Daoy (cell line): Measurements from ENCODE around the gene NT5C3A. TPM values are rescaled to one million over a fixed set of nuclear protein-coding genes. Genes with fewer than 3 reads are reported as not detected.
A peak's percentile ranks its signal among the peaks of the same experiment; 100 is the strongest.

Experiments used
- DNase-seq: peaks from one replicate; pipeline ENCODE4 v3.0.0-alpha.2; 2015; ENCODE audit warnings: low read depth
- total RNA-seq: library from RNA; depleted of rRNA; stranded (reverse); fragments of >200 nt; shearing (Covaris generic); gene quantifications from 2 replicates; pipeline ENCODE4 v1.2.3, GENCODE V29; 2014

NT5C3A gene
- total RNA-seq, 1 experiment from 2014 or later: 66.6 TPM

DNA sequence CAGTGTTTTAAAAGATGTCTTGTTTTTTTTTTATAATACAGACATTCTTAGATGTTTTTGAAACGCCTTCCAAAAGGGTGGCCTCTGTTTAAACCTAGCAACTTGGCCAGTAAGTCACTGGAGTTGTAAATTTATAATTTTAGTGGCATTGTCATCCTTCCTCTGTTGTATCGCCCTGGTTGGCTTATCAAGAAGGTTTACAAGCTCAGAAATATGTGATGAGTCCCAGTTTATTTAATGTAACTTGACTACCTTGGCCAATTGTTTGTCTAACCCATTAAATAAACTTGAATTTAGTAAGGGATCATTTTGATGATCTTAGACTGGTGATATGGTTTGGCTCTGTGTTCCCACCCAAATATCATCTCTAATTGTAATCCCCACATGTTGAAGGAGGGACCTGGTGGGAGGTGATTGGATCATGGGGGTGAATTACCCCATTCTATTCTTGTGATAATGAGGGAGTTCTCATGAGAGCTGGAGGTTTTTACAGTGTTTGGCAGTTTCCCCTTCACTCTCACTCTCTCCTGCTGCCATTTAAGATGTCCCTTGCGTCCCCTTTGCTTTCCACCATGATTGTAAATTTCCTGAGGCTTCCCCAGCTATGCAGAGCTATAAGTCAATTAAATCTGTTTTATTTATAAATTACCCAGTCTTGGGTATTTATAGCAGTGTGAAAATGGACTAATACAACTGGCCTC, 13.4 kb upstream of the NT5C3A start:
- no peak for DNase-seq

DNA sequence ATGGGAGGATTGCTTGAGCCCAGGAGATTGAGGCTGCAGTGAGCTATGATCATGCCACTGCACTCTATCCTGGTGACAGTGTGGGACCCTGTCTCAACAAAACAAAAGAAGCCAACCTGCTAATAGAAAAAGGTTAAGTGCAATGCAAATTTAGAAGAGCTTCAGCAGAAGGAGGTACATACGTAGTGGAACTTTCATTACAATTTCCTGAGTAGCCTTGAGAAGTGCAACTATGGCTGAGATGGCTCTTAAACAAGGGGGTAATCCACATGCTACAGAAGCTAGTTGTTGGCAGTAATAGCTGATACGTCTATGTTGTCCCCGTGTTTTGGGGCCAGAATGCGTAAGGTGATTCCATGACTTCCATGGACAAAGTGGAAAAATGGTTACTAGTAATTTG, 10.7 kb upstream of the NT5C3A start:
- DNase-seq: no peak

DNA sequence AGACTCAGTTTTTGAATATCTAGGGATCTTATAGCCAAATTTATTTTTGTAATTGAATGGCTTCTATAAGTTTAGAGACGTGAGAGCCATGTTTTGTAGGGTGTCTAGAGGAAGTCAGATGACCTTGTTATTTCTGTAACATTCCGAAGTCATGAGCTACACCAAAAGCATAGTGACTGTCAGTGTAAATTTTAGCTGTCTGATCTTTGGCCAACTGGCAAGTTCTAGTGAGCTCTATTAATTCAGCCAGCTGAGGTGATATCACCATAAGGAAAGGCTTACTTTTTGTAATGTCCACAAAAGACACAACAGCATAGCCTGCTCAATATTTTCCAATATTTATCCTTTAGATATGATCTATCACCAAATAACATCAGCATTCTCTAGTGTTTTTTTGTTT, 9.9 kb upstream of the NT5C3A start:
- peak; percentile 65 for DNase-seq

DNA sequence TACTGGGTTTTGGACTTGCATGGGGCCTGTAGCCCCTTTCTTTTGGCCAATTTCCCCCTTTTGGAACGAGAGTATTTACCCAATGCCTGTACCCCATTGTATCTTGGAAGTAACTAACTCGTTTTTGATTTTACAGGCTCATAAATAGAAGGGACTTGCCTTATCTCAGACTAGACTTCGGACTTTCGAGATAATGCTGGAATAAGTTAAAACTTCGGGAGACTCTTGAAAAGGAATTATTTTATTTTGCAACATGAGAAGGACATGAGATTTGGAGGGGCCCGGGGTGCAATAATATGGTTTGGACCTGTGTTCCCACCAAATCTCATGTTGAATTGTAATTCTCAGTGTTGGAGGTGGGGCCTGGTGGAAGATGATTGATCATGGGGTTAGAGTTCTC, 8.3 kb upstream of the NT5C3A start:
- no peak for DNase-seq

DNA sequence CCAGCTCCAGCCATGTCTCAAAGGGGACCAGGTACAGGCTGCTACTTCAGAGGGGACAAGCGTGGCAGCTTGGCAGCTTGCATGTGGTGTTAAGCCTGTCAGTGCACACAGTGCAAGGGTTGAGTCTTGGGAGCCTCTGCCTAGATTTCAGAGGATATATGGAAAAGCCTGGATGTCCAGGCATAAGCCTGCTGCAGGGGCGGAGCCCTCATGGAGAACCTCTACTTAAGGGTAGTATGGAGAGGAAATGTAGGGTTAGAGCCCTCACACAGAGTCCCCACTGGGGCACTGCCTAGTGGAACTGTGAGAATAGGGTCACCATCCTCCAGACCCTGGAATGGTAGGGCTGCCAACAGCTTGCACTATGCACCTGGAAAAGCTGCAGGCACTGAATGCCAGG, 7.7 kb upstream of the NT5C3A start:
- no peak for DNase-seq

DNA sequence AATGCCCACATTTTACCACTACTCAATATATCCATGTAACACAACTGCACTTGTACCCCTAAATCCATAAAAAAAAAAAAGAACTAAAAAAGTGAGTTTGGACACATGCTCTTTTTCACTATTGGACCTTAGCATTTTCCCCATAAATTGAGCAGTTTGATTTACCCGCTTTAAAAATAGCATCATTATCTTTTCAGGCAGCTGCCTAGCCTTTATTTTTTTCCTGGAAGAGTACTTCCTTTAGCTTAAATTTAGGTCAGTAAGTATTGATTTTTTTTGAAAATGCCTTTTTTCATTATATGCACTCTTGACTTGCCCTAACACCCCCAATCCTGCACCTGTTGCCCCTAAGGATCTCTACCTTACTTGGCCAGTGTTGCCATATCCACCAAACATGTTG, 5.3 kb upstream of the NT5C3A start:
- no peak for DNase-seq

DNA sequence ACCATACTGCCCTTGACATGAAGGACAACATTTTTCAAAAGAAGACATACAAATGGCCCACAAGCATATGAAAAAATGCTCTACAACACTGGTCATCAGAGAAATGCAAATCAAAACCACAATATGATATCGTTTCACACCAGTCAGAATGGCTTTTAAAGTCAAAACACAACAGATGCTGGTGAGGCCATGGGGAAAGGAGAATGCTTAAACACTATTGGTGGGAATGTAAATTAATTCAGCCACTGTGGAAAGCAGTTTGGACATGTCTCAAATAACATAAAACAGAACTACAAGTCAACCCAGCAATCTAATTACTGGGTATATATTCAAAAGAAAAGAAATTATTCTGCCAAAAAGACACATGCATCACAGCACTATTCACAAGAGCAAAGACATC, 4.2 kb upstream of the NT5C3A start:
- no peak for DNase-seq

DNA sequence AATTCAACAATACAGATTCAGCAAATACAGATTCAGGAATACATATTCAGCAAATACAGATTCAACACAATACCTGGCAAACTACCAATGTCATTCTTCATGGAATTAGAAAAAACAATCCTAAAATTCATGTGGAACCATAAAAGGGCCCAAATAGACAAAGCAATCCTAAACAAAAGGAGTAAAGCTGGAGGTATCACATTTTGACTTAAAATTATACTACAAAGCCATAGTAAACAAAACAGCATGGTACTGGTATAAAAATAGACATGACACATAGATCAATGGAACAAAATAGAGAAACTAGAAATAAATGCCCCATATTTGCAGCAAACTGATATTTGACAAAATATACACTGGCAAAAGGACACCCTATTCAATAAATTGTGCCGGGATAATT, 3.4 kb upstream of the NT5C3A start:
- DNase-seq: no peak

DNA sequence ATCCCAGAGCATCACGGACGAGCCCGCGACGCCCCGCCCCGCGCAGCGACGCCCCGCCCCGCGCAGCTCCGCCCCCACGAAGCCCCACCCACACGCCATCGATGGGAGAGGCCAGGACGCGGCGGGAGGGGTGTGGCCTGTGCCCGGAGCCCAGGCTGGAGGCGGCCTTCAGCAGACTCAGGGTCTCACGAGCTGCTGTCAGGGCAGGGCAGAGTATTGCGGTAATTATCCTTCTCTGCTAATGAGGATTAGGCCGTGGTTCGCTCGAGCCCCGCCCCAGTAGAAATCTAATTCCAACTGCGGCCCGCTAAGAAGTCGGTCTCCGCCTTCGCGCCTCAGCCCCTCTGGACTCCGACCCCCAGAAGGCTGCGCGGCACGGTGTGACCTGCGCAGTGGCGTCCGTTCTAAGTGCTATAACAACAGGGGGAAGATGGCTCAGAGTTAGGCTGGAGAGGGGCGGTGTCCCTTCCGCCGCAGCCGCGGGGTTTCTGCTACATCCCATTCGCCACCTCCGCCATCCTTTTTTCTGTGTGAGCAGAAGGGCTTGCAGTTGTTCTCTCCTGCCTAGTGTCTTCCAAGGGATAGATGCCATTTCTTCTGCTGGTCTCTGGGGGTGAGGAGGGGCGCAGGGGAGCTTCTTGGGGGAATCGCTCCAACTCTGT, 337 bp upstream of the NT5C3A start:
- DNase-seq: peak; percentile 99

DNA sequence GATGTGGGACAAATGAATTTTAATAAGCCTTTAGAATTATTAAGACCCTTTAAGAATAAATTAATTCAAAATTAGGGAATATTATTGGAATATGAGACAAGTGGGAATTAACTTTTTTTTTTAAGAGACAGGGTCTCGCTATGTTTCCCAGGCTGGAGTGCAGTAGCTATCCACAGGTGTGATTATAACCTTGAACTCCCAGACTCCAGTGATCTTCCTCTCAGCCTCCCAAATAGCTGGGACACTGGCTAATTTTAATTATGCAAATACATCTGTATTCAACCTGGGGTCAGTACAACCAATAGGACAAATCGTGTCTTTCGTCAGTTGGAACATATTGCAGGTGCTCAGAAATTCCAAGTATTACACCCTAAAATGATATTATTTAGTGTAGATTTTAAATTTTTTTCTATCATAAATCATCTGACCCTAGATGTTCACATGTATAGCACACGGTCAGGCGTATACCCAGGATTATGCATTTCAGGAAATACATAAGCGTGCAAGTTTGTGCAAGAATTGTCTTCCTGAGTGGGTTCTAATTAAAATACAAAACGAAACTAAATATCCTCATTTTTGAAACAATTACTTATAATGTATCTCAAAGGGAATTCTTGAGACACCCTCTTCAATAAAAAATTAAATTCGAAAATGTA, 1.2 kb downstream of the NT5C3A start:
- DNase-seq: no peak

DNA sequence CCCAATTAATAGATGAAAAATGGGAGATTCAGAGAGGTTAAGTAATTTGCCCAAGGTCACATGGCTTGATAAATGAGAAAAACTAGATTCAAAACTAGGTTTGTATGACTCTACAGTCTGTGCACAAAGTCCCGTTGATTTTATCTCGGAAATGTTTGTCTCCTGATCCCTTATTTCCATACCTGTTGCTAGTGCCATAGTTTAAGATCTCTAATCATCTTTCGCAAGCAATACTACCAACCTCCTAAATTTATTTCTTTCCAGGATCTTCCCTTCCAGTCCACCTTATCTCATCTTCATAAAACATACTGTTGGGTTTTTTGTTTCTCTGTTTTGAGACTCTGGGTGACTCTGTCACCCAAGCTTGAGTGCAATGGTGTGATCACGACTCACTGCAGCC, 2.9 kb downstream of the NT5C3A start:
- DNase-seq: no peak

DNA sequence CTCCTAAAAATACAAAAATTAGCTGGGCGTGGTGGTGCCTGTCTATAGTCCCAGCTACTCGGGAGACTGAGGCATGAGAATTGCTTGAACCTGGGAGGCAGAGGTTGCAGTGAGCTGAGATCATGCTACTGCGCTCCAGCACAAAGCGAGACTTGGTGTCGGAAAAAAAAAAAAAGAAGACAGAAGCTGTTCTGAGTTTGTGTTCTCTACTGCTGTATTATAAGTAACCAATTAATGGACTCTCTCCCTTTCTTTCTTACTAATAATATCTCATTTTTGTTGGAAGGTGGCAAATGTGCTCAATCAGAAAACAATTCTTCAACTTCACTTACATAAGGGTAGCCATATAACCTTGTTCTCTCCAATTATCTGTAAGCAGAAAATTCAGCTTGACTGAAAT, 7.4 kb downstream of the NT5C3A start:
- no peak for DNase-seq

DNA sequence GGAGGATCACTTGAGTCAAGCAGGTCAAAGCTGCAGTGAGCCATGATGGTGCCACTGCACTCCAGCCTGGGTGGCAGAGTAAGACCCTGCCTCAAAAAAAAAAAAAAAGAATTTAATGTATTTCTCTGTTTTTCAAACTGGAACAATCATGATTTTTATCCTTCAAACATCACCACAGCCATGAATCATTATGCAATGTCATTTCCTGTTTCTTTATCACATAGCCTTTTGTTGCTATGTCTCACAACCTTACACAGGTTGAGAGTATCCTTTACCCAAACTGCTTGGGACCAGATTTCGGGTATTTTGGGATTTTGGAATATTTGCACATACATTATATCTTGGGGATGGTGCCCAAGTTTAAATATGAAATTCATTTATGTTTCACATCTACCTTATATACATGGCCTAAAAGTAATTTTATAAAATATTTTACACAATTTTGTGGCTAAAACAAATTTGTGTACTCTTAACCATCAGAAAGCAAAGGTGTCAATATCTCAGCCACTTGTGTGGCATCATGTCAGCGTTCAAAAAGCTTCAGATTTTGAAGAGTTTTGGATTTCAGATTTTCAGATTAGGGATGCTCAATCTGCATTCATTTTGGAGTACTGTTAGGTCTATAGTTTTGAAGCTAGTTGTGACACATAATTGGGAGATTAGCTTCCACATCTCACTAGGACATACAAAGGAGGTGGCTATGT, 8.2 kb downstream of the NT5C3A start:
- peak; percentile 29 for DNase-seq

DNA sequence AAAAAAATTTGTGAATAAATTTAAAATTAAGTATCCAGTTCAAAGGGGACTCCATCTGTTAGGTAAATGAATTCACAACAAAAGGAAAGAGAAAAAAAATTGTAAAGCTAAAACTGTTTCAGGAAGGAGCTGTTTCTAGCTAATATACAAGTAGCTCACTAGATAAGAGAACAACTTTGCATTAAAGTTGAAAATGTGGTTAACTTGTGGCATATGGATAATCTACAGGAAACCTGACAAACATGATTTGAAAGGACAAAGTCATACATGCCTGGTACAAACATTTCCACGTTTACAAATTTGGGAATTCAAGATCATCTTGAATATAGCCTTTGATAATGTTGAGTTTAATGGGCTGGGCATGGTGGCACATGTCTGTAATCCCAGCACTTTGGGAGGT, 8.9 kb downstream of the NT5C3A start:
- no peak for DNase-seq

DNA sequence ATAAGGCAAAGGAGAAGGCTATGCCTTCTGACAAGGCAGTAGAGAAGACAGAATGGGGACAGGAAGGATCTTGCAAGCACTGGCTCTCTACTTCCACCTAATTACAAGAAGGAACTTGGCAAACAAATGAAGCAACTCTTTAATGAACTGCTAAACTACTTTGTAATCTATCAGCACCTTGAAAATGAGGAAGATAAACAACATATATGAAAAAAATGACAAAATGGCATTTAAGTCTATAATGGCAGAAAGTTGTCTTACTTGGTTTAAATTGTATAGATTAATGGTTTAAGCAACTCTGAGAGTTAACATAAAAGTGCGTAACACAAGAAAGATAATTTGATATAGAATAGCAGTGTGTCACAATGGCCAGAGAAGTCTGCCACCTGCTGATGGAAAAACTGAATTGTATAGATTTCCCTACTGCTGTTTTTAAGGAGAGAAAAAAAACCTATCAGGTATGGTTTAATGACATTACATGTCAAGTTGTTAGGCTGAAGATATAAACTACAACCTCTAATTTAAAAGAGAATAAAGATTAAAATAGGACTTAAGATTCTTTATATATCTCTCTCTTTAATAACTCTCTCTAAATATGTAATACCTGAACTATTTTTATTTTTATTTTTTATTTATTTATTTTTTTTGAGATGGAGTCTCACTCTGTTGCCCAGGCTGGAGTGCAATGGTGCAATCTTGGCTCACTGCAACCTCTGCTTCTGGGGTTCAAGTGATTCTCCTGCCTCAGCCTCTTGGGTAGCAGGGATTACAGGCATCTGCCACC, 11.8 kb downstream of the NT5C3A start:
- peak; percentile 38 for DNase-seq

DNA sequence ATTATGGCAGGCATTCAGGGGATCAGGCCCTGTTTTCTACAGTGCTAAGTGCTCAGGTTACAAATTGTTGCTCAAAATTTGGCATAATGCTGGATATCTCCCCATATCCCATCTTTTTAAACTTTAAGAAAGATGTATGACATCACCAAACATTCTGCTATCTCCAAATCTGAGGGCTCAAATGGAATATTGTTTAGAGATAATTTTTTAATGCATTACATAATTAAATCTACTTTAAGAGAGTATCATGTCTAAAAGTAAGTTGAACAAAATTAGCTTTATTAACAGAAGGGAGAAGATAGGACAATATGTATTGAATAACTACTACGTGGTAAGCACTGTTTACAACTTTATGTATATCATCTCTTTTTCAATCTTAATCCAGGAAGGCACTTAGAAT, 13.9 kb downstream of the NT5C3A start:
- no peak for DNase-seq

DNA sequence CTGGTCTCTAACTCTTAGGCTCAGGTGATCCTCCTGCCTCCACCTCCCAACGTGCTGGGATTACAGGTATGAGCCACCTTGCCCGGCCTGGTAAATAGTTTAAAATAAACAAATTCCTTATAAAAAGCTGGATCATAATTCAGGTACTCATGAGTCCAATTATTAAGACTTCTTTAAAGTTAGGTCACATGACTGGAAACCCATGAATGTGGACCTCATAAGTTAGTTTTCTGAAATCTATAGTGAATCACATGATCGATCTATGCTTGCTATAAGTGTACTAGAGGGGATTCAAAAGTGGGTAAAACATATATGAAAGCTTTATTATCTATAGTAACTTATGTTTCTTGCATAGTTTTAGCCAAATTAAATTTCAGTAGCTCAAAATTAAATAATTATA, 14.3 kb downstream of the NT5C3A start:
- DNase-seq: no peak

DNA sequence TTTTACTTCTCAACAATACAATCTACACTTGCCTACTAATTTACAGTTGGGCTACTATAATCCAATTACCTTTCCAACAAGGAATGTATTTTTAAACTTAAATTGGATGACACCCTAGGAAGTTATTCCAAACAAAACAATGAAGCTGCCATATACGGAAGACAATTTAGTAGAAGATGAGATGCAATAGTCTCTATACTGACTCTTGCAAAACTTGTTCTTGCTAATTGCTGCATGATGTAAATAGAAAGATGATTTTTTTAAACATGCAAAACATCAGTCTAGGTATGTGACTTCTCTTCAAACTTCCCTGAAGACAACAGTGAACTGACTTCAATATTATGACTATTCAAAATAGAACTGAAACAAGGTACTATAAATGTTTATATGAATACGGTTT, 17.6 kb downstream of the NT5C3A start:
- no peak for DNase-seq

DNA sequence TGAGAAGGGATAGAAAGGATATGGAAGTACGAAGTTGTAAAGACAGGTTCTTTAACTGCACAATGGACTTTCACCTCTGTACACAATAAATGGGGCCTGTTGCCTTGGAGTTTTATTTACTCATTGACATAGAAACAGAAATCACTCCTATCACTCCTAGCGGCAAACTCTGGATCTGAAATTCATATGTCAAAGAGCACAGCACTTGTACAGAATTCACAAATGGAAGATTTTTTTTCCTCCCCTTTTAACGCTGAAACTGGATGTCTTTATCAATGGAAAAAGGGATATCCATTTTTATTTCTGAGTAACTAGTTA, 18.2 kb downstream of the NT5C3A start:
- DNase-seq: no peak

DNA sequence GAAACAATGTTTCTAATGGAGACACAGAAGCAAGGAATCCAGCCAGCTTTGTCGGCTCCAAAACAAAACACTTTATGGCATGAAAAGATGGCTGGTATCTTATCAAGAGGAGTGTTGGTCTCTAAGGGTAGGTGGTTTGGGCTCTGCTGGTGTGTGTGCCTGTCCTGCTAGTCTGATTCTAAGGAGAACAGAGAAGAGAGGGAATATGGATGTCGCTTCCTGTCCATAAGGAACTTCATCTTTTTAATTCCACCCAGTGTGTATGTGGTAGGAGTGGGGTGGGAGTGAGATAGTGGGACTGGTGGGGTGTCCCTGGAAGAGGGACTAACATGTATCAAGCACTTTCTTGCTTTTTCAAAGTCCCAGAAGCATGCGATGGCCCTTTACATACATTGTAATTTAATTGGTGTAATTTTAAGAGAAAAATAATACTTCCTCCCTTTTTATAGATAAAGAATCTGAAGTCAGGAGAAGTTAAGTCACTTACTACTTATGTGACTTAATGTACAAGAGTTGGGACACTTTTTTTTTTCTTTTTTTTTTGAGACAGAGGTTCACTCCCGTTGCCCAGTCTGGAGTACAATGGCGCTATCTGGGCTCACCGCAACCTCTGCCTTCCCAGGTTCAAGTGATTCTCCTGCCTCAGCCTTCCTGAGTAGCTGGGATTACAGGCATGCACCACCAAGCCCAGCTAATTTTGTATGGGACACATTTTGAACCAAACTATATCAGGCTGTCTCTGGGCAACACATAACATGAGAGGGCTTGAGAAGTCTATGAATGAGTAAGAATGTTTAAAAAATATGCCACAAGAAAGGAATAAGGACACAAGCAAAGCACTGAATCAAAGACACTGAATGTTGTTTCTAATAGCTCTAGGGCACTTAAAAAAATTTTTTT, 18.8 kb downstream of the NT5C3A start:
- no peak for DNase-seq
